HCT116 (cell line): Measurements from ENCODE around the gene PDE6B.

Source experiments
- CTCF ChIP-seq, 3 experiments: fragments of 200-600 bp in 1 of 3; sonication (generic) in 1 of 3; IDR thresholded peaks in 2 of 3; conservative IDR thresholded peaks in 1 of 3; 2 replicates each; pipeline ENCODE4 v1.5.1; 2012 to 2017; ENCODE audit warnings: low read depth in 2 of 3, low read length in 2 of 3, antibody characterized with exemption in 1 of 3, borderline replicate concordance in 1 of 3, control low read depth in 1 of 3, mild to moderate bottlenecking in 1 of 3, mixed read lengths in 1 of 3, mixed run types in 1 of 3, moderate library complexity in 1 of 3; ENCODE audit not compliant: insufficient read depth in 1 of 3
- JUND ChIP-seq: IDR thresholded peaks from 2 replicates; pipeline ENCODE4 v1.6.1; 2012
- MAX ChIP-seq: IDR thresholded peaks from 2 replicates; pipeline ENCODE4 v1.6.1; 2012
- POLR2A ChIP-seq: IDR thresholded peaks from 2 replicates; pipeline ENCODE4 v1.7.0; 2011; ENCODE audit warnings: borderline replicate concordance; ENCODE audit not compliant: insufficient read depth, insufficient read length; ENCODE audit errors: extremely low read depth
- POLR2AphosphoS5 ChIP-seq: IDR thresholded peaks from 2 replicates; pipeline ENCODE4 v1.6.1; 2011; ENCODE audit warnings: mild to moderate bottlenecking, low read depth, low read length, moderate library complexity

GRCh38 chr4:676871-677235 lies 51.5 kb downstream of the PDE6B start:
- no peak for TF ChIP-seq POLR2A
- TF ChIP-seq POLR2AphosphoS5, result no peak; the same call in 1 of the 2 replicates
- no peak for TF ChIP-seq CTCF (IDR thresholded peaks at IDR 0.05 in 2 of 3, conservative IDR thresholded peaks at IDR 0.05 in 1 of 3; ENCODE audit: borderline replicate concordance in 1 of 3, insufficient read depth in 1 of 3, low read depth in 2 of 3, low read length in 2 of 3)
- no peak for TF ChIP-seq JUND
- TF ChIP-seq MAX, result no peak
